Measurements from ENCODE around the gene KRTAP4-5.

- TF ChIP-seq EZH2 (IDR thresholded peaks at IDR 0.05; ENCODE audit: low read depth): no peak
- TF ChIP-seq CTCF (conservative IDR thresholded peaks at IDR 0.05): no peak
Observed at GRCh38 chr17:41151525-41151924, 1.9 kb upstream of the KRTAP4-5 start.

Measured in PC-9 (cell line).